Measurements from ENCODE around the gene PDSS1. TPM values are rescaled to one million over a fixed set of nuclear protein-coding genes. Genes with fewer than 3 reads are reported as not detected.
"Not testable (repeated sequence)": the region's sequence is repeated elsewhere in the genome, so short reads cannot be mapped to it uniquely, and the experiment has no call there.

Gene PDSS1
- total and polyA plus RNA-seq, 2 experiments from 2014 or later, result 9.7 to 13.5 TPM

DNA sequence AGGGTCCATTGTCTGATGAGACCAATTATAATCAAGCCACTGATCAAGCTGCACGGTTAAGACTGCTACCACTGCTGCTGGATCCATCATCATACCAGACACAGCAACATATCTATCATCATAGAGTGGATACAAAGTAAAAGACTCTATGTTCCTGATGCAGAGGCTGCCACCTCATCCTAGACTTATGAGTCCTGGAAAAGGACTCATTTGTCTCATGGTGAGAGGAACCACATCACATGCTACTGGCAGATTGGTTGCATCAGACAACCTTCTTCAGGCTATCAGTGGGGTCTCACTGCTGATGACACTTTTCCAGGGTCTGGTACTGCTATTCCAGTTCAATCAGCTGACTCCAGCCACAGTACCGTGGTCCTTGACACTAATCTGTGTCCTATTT lies 84.3 kb downstream of the PDSS1 start:
- Histone ChIP-seq H3K36me3 (replicated peaks; ENCODE audit: insufficient read depth, low read depth) (no peaks in the 10 kb centered on the region), H3K27ac (peak overlapping the region; percentile 27), H3K27me3 (no peaks in the 10 kb centered on the region), H3K4me3 (no peak overlapping the region), H3K9me2 (replicated peaks; ENCODE audit: insufficient read depth) (no peaks in the 10 kb centered on the region), H3K9me3 (ENCODE audit: low read depth) (no peaks in the 10 kb centered on the region), H4K20me1 (ENCODE audit: insufficient read depth, poor library complexity, severe bottlenecking) (peaks cover 6% of the 10 kb centered on the region), H2AFZ (no peak overlapping the region), H3K79me2 (peaks cover 80% of the 10 kb centered on the region), H3K4me1 (ENCODE audit: insufficient read depth) (peaks cover 23% of the 10 kb centered on the region), H3K4me2 (no peak overlapping the region)
- WGBS (ENCODE audit: low lambda C conversion rate, missing lambda C conversion rate), result 96% methylated on average over 2 of the region's 2 CpGs
- DNase-seq (ENCODE audit: low spot score), result no peak
- TF ChIP-seq, protein P1, sequence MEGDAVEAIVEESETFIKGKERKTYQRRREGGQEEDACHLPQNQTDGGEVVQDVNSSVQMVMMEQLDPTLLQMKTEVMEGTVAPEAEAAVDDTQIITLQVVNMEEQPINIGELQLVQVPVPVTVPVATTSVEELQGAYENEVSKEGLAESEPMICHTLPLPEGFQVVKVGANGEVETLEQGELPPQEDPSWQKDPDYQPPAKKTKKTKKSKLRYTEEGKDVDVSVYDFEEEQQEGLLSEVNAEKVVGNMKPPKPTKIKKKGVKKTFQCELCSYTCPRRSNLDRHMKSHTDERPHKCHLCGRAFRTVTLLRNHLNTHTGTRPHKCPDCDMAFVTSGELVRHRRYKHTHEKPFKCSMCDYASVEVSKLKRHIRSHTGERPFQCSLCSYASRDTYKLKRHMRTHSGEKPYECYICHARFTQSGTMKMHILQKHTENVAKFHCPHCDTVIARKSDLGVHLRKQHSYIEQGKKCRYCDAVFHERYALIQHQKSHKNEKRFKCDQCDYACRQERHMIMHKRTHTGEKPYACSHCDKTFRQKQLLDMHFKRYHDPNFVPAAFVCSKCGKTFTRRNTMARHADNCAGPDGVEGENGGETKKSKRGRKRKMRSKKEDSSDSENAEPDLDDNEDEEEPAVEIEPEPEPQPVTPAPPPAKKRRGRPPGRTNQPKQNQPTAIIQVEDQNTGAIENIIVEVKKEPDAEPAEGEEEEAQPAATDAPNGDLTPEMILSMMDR (IDR thresholded peaks at IDR 0.05; ENCODE audit: poor library complexity), result no peak
- TF ChIP-seq EZH2 (IDR thresholded peaks at IDR 0.05; ENCODE audit: borderline replicate concordance) (no peak), EZH2phosphoT487 (IDR thresholded peaks at IDR 0.05; ENCODE audit: low read depth, severe bottlenecking, unreplicated experiment) (no peak)

DNA sequence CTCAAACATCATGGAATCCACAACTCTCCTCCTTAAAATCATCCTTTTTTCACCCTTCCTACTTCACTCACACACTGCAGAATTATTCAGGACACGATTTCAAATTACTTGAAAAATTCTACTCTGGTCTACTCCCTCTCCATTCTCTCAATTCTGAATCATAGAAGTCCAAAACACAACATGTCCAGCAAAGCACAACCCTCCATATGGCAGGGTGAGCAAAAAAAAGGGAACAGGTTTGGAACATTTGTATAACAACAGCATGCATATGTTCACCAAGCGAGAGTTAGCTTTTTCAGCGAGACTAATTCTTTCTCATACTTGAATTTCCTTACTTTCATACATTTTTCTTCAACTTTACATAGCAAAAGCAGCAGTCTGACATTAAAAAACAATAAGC lies 89.9 kb downstream of the PDSS1 start:
- H3K9me3 ChIP-seq (ENCODE audit: low read depth), result no peaks in the 10 kb centered on the region
- H3K4me1 ChIP-seq (ENCODE audit: insufficient read depth), result no peaks in the 10 kb centered on the region
- no peaks in the 10 kb centered on the region for H3K36me3 ChIP-seq (replicated peaks; ENCODE audit: insufficient read depth, low read depth)
- peaks cover 4% of the 10 kb centered on the region for H4K20me1 ChIP-seq (ENCODE audit: insufficient read depth, poor library complexity, severe bottlenecking)
- no peaks in the 10 kb centered on the region for H3K9me2 ChIP-seq (replicated peaks; ENCODE audit: insufficient read depth)
- TF ChIP-seq EZH2phosphoT487 (IDR thresholded peaks at IDR 0.05; ENCODE audit: low read depth, severe bottlenecking, unreplicated experiment) (no peak), EZH2 (IDR thresholded peaks at IDR 0.05; ENCODE audit: borderline replicate concordance) (no peak)
- TF ChIP-seq, protein P1 (IDR thresholded peaks at IDR 0.05; ENCODE audit: poor library complexity), result no peak
- no peak for DNase-seq (ENCODE audit: low spot score)
- H3K79me2 ChIP-seq, result peaks cover 90% of the 10 kb centered on the region
- H3K27ac ChIP-seq, result no peak overlapping the region
- WGBS (ENCODE audit: low lambda C conversion rate, missing lambda C conversion rate), result 94% methylated on average over 3 of the region's 3 CpGs
- no peak overlapping the region for H3K4me2 ChIP-seq
- H3K27me3 ChIP-seq, result no peaks in the 10 kb centered on the region
- H2AFZ ChIP-seq, result no peak overlapping the region
- H3K4me3 ChIP-seq, result no peak overlapping the region

DNA sequence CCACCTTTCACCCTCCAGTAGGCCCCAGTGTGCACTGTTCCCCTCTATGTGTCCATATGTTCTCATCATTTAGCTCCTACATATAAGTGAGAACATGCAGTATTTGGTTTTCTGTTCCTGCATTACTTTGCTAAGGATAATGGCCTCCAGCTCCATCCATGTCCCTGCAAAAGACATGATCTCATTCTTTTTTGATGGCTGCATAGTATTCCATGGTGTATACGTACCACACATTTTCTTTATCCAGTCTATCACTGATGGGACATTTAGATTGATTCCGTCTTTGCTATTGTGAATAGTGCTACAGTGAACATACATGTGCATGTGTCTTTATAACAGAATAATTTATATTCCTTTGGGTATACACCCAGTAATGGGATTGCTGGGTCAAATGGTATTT lies 92.3 kb downstream of the PDSS1 start:
- not testable (repeated sequence) for H3K36me3 ChIP-seq (replicated peaks; ENCODE audit: insufficient read depth, low read depth); H3K4me1 ChIP-seq (ENCODE audit: insufficient read depth); H2AFZ ChIP-seq; H3K9me3 ChIP-seq (ENCODE audit: low read depth); H3K27me3 ChIP-seq; H3K9me2 ChIP-seq (replicated peaks; ENCODE audit: insufficient read depth); H3K4me3 ChIP-seq; H4K20me1 ChIP-seq (ENCODE audit: insufficient read depth, poor library complexity, severe bottlenecking); DNase-seq (ENCODE audit: low spot score); H3K27ac ChIP-seq; H3K4me2 ChIP-seq
- 99% methylated on average over 2 of the region's 2 CpGs for WGBS (ENCODE audit: low lambda C conversion rate, missing lambda C conversion rate)
- peaks cover 90% of the 10 kb centered on the region for H3K79me2 ChIP-seq

DNA sequence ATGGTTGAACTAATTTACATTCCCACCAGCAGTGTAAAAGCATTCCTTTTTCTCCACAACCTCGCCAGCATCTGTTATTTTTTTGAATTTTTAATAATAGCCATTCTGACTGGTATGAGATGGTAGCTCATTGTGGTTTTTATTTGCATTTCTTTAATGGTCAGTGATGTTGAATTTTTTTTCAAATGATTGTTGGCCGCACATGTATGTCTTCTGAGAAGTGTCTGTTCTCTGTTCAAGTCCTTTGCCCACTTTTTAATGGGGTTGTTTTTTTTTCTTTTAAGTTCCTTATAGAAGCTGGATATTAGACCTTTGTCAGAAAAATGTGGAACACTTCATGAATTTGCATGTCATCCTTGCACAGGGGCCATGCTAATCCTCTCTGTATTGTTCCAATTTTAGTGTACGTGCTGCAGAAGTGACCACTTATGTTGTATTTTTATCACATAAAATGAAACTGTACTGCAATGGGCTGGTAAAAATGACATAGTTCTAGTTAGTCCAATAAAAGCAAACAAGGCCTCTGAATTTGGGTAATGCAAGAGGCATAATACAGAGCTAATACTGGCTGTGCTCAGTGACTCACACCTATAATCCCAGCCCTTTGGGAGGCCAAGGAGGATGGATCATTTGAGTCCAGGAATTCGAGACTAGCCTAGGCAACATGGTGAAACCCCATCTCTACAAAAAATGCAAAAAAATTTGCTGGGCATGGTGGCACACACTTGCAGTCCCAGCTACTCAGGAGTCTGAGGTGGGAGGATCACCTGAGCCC lies 92.9 kb downstream of the PDSS1 start:
- DNase-seq (ENCODE audit: low spot score), result no peak
- Histone ChIP-seq H3K79me2 (peaks cover 95% of the 10 kb centered on the region), H4K20me1 (ENCODE audit: insufficient read depth, poor library complexity, severe bottlenecking) (peaks cover 4% of the 10 kb centered on the region), H3K27ac (no peak overlapping the region), H3K9me3 (ENCODE audit: low read depth) (no peaks in the 10 kb centered on the region), H3K36me3 (replicated peaks; ENCODE audit: insufficient read depth, low read depth) (no peaks in the 10 kb centered on the region), H3K4me3 (no peak overlapping the region), H3K9me2 (replicated peaks; ENCODE audit: insufficient read depth) (no peaks in the 10 kb centered on the region), H2AFZ (no peak overlapping the region), H3K27me3 (no peaks in the 10 kb centered on the region), H3K4me1 (ENCODE audit: insufficient read depth) (no peaks in the 10 kb centered on the region), H3K4me2 (no peak overlapping the region)
- TF ChIP-seq EZH2phosphoT487 (IDR thresholded peaks at IDR 0.05; ENCODE audit: low read depth, severe bottlenecking, unreplicated experiment) (no peak), EZH2 (IDR thresholded peaks at IDR 0.05; ENCODE audit: borderline replicate concordance) (no peak)
- TF ChIP-seq, protein P1 (IDR thresholded peaks at IDR 0.05; ENCODE audit: poor library complexity), result no peak
- WGBS (ENCODE audit: low lambda C conversion rate, missing lambda C conversion rate), result 97% methylated on average over 4 of the region's 4 CpGs
